ENCODE data around the gene PAQR9. TPM values are rescaled to one million over a fixed set of nuclear protein-coding genes. Genes with fewer than 3 reads are reported as not detected.

The PAQR9 gene
- total and polyA plus RNA-seq, 11 donors, result 5.0 to 20.5 (median 13.8) TPM

DNA sequence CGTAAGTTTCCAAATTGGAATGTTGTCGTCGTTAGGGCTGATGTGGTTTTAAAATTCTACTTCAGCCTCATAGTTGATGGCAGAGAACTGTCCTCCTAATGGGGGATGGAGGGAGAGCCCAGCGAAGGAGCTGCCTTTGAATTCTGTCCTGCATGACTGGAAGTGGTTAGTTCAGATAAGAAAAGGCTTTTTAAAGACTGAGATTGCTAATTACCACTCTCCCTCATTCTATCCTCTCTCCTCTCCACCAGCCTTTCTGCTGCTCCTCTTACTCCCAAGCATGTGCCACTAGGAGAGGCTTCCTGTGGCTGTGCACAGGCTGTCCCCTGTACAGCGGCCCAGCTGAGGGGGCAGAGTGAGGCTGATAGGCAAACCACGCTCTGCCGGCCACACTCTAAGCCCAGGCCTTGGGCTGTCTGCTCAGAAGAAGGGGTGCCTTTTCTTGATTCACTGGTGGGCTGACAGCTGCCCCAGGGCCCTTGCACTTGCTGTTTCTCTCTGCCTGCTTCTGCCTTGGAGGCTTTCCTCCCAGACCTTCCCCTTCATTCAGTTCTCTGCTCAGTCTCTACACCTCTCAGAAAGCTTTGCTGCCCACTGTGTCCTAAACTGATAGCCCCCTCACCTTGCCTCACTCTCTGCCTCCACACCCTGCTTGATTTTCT is 8.7 kb upstream of the PAQR9 start:
- TF ChIP-seq POLR2A (IDR thresholded peaks at IDR 0.05), result no peak
- TF ChIP-seq, protein P1, sequence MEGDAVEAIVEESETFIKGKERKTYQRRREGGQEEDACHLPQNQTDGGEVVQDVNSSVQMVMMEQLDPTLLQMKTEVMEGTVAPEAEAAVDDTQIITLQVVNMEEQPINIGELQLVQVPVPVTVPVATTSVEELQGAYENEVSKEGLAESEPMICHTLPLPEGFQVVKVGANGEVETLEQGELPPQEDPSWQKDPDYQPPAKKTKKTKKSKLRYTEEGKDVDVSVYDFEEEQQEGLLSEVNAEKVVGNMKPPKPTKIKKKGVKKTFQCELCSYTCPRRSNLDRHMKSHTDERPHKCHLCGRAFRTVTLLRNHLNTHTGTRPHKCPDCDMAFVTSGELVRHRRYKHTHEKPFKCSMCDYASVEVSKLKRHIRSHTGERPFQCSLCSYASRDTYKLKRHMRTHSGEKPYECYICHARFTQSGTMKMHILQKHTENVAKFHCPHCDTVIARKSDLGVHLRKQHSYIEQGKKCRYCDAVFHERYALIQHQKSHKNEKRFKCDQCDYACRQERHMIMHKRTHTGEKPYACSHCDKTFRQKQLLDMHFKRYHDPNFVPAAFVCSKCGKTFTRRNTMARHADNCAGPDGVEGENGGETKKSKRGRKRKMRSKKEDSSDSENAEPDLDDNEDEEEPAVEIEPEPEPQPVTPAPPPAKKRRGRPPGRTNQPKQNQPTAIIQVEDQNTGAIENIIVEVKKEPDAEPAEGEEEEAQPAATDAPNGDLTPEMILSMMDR (IDR thresholded peaks at IDR 0.05), result no peak
- no peaks in the 10 kb centered on the region for H3K9me3 ChIP-seq
- intact Hi-C loops (cut with DNase I), result loop anchor here in 1 of 10 donors (10.0 kb wide), 1 partner anchor 117 kb away; no protein-coding TSS in a partner anchor
- H3K36me3 ChIP-seq, result no peaks in the 10 kb centered on the region
- peak overlapping the region in 11 of 12 donors; percentile 2 to 92 (median 78) for H3K27ac ChIP-seq
- peaks cover 0 to 44% (median 12%) of the 10 kb centered on the region in 12 donors for H3K4me1 ChIP-seq
- ATAC-seq, result peak in 2 of 4 donors; percentile 18 to 25
- H3K27me3 ChIP-seq, result no peaks in the 10 kb centered on the region
- DNase-seq, result no peak
- H3K4me3 ChIP-seq, result no peak overlapping the region
- 41 to 54% (median 53%) methylated on average over 7 of the region's 7 CpGs for WGBS, 4 donors

DNA sequence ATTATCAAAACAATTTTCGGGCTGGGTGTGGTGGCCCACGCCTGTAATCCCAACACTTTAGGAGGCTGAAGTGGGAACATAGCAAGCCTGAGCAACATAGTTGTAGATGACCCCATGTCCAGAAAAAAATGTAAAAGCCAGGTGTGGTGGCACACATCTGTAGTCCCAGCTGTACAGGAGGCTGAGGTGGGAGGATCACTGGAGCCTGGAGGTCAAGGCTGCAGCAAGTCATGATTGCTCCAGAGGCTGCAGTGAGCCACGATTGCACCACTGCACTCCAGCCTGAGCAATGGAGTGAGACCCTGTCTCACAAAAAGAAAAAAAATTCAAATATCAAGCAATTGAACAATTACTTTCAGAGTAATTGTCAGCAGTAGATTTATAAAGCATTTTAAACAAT is 8.0 kb upstream of the PAQR9 start:
- Histone ChIP-seq H3K27me3 (peaks cover 0 to 3% (median 0%) of the 10 kb centered on the region in 9 donors), H3K9me3 (no peaks in the 10 kb centered on the region), H3K4me3 (no peak overlapping the region), H3K36me3 (no peaks in the 10 kb centered on the region), H3K4me1 (peaks cover 0 to 38% (median 5%) of the 10 kb centered on the region in 12 donors), H3K27ac (peak overlapping the region in 6 of 12 donors; percentile 70 to 84 (median 80))
- DNase-seq, result no peak
- no peak for ATAC-seq
- TF ChIP-seq, protein P1 (IDR thresholded peaks at IDR 0.05), result no peak
- TF ChIP-seq POLR2A (IDR thresholded peaks at IDR 0.05), result no peak
- intact Hi-C loops (cut with DNase I), result loop anchor here in 1 of 10 donors (10.0 kb wide), 1 partner anchor 117 kb away; no protein-coding TSS in a partner anchor
- WGBS, 4 donors, result 80 to 89% (median 85%) methylated on average over 3 of the region's 3 CpGs

DNA sequence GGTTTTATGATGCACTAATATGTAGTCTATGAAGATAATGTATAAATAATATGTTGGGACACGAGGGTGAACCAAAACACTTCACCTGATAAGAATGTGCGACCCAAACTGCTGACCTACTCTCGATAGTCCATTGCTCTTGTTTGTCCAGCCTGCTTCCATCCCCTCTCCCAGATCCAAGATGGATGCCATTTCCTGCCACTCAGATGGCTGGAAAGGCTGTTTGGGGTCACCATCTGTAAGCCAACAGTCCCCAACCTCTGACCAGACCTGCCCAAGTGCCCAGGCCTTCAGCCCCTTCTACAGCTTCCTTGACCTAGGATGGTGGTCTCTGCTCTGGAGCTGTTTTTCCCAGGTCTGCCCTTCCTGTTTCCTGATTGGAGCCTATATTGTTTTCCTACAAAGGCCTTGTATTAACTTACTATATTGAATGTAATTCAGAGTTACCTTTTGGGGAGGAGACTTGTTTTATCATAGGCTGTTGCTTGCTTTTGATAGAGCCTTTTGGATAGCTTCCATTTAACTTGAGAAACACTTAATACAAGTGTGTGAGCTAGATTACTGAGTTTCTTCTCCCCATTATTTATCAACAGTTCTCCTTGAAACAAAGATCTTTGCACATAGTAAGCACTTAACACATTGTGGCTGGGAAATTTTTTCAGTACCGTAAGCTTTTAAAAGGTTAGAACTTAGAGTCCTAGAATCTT is 5.0 kb upstream of the PAQR9 start:
- H3K27me3 ChIP-seq, result peaks cover 0 to 22% (median 3%) of the 10 kb centered on the region in 9 donors
- 57 to 70% (median 68%) methylated on average over 4 of the region's 4 CpGs for WGBS, 4 donors
- no peaks in the 10 kb centered on the region for H3K36me3 ChIP-seq
- ATAC-seq (no peak), DNase-seq (no peak)
- H3K27ac ChIP-seq, result no peak overlapping the region
- H3K4me1 ChIP-seq, result peaks cover 0 to 24% (median 0%) of the 10 kb centered on the region in 12 donors
- H3K9me3 ChIP-seq, result no peaks in the 10 kb centered on the region
- TF ChIP-seq POLR2A (IDR thresholded peaks at IDR 0.05), result no peak
- TF ChIP-seq, protein P1 (IDR thresholded peaks at IDR 0.05), result no peak
- H3K4me3 ChIP-seq, result no peak overlapping the region
- intact Hi-C loops (cut with DNase I), result no loop called here

DNA sequence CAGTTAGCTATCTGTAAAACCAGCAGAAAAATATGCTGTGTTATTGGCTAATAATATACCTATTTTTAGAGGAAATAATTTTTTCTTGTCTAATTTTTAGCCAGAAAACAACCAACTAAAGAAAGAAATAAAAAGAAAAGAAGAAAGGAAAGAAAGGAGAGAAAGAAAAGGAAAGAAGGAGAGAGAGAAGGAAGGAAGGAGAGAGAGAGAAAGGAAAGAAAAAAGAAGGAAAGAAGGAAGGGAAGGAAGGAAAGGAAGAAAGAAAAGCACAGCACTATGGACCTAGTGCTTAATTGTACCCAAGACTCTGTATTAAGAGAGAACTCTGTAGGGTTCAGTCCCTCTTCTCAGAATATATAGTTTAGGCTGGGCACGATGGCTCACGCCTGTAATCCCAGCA is 3.3 kb upstream of the PAQR9 start:
- 86 to 99% (median 97%) methylated on average over 2 of the region's 2 CpGs for WGBS, 4 donors
- Histone ChIP-seq H3K4me3 (no peak overlapping the region), H3K9me3 (no peaks in the 10 kb centered on the region), H3K4me1 (peaks cover 0 to 21% (median 0%) of the 10 kb centered on the region in 12 donors), H3K27ac (no peak overlapping the region), H3K27me3 (peaks cover 0 to 39% (median 3%) of the 10 kb centered on the region in 9 donors), H3K36me3 (no peaks in the 10 kb centered on the region)
- intact Hi-C loops (cut with DNase I), result no loop called here
- TF ChIP-seq, protein P1 (IDR thresholded peaks at IDR 0.05), result no peak
- TF ChIP-seq POLR2A (IDR thresholded peaks at IDR 0.05), result no peak
- DNase-seq, result no peak
- ATAC-seq, result no peak

Data from heart left ventricle (tissue), 16 donors.